ENCODE results near the gene BEAN1.

Gene BEAN1

DNA sequence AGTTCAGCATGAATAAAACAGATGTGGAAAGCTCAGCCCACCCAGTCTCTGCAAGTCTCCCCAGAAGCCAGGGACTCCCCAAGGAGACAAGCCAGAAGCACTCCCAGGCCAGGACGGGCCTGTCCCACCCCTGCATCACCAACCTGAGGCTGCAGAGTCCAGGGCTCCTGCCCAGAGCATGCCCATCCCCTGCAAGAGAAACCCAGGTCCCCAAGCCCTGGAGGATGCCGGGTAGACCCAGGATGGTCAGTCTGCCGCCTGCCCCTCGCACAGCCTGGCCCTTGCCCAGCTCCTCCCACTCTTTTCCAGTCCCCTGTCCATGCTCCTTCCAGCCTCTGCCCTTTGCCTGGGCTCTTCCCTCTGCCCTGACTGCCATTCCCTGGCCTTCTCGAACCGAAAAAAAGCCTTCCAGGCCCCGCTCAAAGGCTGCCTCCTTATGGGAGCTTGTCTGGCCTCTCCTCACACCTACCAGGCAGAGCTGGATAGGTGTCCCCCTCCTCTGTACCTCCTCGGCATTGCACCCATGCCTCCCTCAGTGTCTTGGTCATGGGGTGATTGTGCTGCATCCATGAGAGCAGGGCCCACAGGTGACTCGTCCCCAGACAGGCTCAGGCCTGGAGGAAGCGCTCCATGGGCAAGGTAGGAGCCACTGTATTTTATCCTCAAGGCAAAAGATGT lies 44.8 kb downstream of the BEAN1 start:
- DNase-seq = no peak

- no peak for DNase-seq
These were observed 46.0 kb downstream of the BEAN1 start for GRCh38 chr16:66473051-66473571.

GRCh38 chr16:66473654-66474519 lies 46.8 kb downstream of the BEAN1 start:
- no peak for DNase-seq

- no peak for DNase-seq
These were observed 47.7 kb downstream of the BEAN1 start for GRCh38 chr16:66474750-66475199.

- no peak for DNase-seq
These were observed 48.1 kb downstream of the BEAN1 start for GRCh38 chr16:66475232-66475631.

- DNase-seq = no peak
These were observed 49.4 kb downstream of the BEAN1 start for GRCh38 chr16:66476328-66477027.

DNA sequence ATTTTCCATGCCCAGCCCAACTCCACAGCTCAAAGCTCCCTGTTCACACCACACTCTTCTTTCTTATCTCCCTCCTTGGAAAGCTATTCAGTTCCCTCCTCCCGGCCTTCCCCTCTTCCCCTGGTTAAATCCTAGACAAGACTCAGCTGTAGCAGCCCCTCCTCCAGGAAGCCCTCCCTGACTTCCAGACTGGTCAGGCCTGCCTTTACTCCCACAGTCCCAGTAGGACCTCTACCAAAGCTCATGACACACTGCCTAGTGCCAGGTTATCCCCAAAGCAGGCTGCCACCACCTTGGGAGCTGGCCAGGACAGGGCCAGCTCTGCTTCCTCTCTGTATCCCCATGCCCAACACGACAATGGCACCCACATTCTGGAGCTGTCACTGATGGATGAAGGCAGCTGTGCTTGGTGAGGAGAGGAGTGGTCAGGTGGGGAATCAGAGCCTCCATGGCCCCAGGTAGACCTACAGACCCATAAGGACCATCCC lies 50.0 kb downstream of the BEAN1 start:
- DNase-seq = no peak

DNA sequence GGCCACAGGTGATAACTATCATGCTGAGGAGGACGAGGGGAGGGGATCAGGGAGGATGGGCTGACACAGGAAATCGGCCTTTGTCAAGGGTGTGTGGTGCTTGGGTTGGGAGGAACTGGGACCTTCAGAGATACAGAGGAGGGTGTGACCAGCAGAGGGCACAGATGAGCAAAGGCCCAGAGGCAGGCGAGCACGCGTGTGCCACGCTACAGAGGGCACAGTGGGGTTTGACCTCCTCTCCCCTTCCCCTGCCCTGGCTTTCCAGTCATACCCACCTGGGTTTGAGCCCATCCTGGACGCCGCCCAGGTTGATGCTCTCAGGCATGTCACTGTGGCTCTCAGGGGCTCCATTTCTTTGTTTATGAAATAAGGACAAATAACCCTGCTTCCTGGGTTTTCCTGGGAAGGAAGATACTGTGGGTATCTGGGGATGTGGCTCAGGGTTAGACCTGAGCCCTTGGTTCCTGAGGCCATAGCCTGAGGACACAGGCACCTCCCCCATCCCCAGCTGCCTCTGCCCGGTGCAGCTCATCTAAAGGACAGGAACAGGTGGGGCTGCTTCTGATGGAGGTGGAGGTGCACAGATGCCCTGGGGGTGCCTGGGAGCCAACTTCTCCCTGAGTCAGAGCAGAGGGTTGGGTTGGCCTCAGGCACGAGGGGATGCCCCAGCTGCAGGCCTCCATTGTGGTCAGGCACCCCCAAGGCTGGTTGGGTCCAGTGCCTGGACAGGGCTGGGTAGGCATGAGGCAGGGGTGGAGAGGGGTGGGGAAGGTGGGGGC lies 51.8 kb downstream of the BEAN1 start:
- DNase-seq = peak; percentile 54

DNA sequence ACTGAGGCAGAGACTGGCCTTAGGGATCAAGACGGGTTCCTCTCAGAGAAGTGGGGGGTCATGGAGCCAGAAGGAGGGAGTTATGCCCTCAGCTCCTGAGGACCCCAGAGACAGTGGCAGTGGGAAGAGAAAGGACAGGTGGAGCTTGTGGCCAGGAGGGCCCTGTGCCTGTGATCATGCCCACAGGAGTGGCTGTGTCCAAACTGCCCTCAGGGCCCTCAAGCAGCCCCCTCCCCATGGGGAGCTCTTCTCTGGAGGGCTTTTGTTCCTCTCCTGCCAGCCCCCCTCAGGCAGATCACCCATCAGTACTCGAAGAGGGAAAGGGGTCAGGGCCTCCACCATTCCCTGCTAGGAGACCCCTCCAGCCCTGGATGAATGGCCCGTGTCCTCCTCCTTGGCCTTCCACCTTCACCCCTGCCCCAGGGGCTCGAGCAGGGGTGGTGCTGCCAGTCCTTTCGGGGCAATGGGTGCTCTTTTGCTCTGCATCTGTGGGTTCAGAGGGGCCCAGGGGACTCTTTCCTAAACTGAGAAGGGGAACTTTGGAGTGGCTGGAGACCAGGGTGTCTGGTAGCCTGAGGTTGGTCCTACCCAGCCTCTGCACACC lies 52.7 kb downstream of the BEAN1 start:
- no peak for DNase-seq

DNA sequence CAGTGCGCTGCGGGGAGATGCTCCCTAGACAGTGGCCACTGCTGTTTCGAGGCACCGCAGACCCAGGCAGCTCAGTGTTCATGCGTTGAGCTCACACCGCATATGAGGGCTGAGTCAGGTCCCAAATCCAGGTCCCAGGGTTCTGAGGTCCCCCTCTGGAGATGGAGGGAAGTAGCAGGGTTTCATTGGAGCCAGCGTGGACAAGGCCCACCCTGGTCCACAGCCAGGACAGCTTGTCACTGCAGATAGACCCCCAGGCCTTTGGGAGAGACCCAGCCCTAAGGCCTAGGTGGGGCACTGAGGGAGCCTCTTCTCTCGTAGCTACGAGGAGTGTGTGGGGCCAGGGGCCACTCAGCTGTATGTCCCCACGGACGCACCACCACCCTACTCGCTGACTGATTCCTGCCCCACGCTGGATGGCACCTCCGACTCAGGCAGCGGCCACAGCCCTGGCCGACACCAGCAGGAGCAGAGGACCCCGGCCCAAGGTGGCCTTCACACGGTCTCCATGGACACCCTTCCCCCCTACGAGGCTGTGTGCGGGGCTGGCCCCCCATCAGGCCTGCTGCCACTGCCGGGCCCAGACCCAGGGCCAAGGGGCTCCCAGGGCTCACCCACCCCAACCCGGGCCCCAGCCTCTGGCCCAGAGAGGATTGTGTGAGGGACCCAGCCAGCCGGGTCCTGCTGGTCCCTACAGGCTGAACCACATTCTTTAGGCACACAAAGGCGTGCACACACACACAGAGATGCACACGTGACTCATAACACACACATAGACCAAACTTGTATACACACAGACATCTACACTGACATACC lies 53.4 kb downstream of the BEAN1 start:
- no peak for DNase-seq

DNA sequence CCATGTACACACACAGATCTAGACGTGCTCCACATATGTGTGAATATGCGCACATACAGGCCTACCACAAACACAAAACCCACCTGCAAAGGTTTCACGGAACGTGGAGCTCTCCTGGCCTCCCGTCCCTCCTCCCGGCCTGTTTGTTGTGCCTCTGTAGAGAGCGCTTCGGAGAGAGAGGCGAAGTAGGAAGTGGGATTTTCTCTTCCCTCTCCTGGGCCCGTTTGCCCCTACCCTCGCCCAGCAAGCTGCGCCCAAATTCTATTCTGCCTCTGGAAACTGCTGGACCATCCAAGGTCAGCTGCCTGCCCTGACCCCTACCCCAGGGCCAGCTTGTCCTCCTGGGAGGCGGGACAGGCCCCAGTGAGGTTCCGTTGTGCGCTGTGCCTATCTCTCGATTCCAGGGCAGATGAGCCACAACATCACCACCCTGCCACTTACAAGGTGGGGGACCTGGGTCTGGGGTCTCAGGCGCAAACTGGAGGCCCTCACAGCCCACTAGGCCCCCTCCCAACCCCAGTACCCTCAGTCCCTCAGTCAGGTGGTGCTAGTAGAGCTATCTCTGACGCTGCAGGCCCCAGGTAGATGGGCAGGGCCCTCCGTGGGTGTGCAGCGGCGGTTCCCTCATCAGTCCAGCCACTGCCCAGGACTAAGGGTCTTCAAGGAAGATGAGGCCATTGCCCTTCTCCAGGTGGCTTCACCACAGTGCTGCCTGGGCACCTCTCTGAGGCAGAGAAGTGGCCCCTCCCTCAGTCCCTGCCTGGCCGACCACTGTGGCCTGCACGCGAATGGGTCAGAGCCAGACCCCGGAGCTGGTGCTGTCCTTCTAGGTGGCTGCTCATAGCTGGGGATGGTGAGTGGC lies 54.2 kb downstream of the BEAN1 start:
- no peak for DNase-seq

DNA sequence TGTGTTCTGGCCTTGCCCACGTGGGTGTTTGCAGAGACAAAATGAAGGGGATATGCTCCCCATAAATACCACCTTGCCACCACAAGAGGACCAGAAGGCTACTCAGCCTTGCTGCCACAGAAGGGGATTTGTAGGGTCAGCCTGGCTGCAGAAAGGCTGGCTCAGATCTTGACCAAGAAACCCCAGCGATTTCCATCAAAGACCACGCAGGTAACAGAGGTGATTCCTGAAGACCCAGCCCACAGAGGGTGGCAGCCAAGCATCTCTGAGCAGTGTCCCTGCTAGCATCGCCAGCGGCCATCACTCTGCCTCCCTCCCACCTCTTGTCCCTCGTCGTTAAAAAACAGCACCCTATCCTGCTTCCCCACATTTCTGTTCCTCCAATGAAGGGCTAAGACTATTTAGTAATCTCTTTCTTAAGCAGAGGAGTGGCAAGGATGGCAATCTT lies 54.9 kb downstream of the BEAN1 start:
- no peak for DNase-seq

GRCh38 chr16:66483689-66484452 lies 56.8 kb downstream of the BEAN1 start:
- DNase-seq = peak; percentile 83

GRCh38 chr16:66484453-66485213 lies 57.5 kb downstream of the BEAN1 start:
- DNase-seq = no peak

- no peak for DNase-seq
These were observed 58.3 kb downstream of the BEAN1 start for GRCh38 chr16:66485376-66485775.

- no peak for DNase-seq
These were observed 59.2 kb downstream of the BEAN1 start for GRCh38 chr16:66486199-66486772.

GRCh38 chr16:66486773-66487579 lies 59.9 kb downstream of the BEAN1 start:
- DNase-seq = no peak
